HEK293 (cell line): ENCODE results near the gene HSD17B1.

Experiments used
- CTCF ChIA-PET: fragments of 350-600 bp; formaldehyde crosslinking; extraction: SDS; loops from one replicate; lab custom pipeline; 2021; ENCODE audit warnings: antibody characterized with exemption; lab: Yijun Ruan, JAX
- POLR2A ChIA-PET: fragments of 300-600 bp; formaldehyde crosslinking; extraction: SDS; loops from one replicate; lab custom pipeline; 2020; ENCODE audit warnings: antibody characterized with exemption, inconsistent platforms; lab: Yijun Ruan, JAX
- H3K27ac ChIP-seq: fragments of 200-500 bp; sonication (Bioruptor generic); 2 replicates; pipeline ENCODE4 v1.5.1; 2014; ENCODE audit warnings: low read depth, low read length, control low read depth, inconsistent platforms; ENCODE audit errors: extremely low read depth
- H3K36me3 ChIP-seq, 2 experiments: fragments of 200-500 bp in 1 of 2; sonication (Bioruptor generic) in 1 of 2; 1 replicate in 1 of 2; 2 replicates in 1 of 2; pipeline ENCODE4 v1.5.1; 2014 to 2017; ENCODE audit warnings: inconsistent platforms in 2 of 2, low read length in 2 of 2; ENCODE audit not compliant: control insufficient read depth in 2 of 2, insufficient read depth in 1 of 2
- H3K4me1 ChIP-seq: fragments of 200-500 bp; sonication (Bioruptor generic); 2 replicates; pipeline ENCODE4 v1.5.1; 2014; ENCODE audit warnings: mild to moderate bottlenecking, low read length, inconsistent platforms; ENCODE audit not compliant: control insufficient read depth, insufficient read depth
- H3K4me3 ChIP-seq: 2 replicates; pipeline ENCODE4 v1.5.1; 2011; ENCODE audit warnings: low read depth, mild to moderate bottlenecking, control low read depth, low read length, moderate library complexity
- H3K9me3 ChIP-seq: fragments of 200-500 bp; sonication (Bioruptor generic); 2 replicates; pipeline ENCODE4 v1.5.1; 2014; ENCODE audit warnings: low read depth, low read length, inconsistent platforms; ENCODE audit not compliant: control insufficient read depth, insufficient read depth
- FEZF1 ChIP-seq: fragments of 450-650 bp; formaldehyde crosslinking; IDR thresholded peaks from 2 replicates; pipeline ENCODE4 v1.5.1; 2016; ENCODE audit warnings: missing biosample characterization, missing genetic modification characterization
- GLI4 ChIP-seq: fragments of 450-650 bp; formaldehyde crosslinking; IDR thresholded peaks from 2 replicates; pipeline ENCODE4 v1.5.1; 2016; ENCODE audit warnings: missing biosample characterization, missing genetic modification characterization
- KLF7 ChIP-seq: fragments of 450-650 bp; formaldehyde crosslinking; IDR thresholded peaks from 2 replicates; pipeline ENCODE4 v1.5.1; 2016; ENCODE audit warnings: missing biosample characterization, missing genetic modification characterization, borderline replicate concordance
- MYNN ChIP-seq: fragments of 450-650 bp; formaldehyde crosslinking; IDR thresholded peaks from 2 replicates; pipeline ENCODE4 v1.5.1; 2016; ENCODE audit warnings: missing biosample characterization, missing genetic modification characterization, borderline replicate concordance
- OVOL3 ChIP-seq: fragments of 450-650 bp; formaldehyde crosslinking; IDR thresholded peaks from 2 replicates; pipeline ENCODE4 v1.5.1; 2016; ENCODE audit warnings: missing biosample characterization, missing genetic modification characterization
- PRDM1 ChIP-seq: fragments of 450-650 bp; formaldehyde crosslinking; IDR thresholded peaks from 2 replicates; pipeline ENCODE4; 2016; ENCODE audit warnings: missing biosample characterization, missing genetic modification characterization
- REST ChIP-seq: fragments of 450-650 bp; formaldehyde crosslinking; IDR thresholded peaks from 2 replicates; pipeline ENCODE4 v1.5.1; 2016; ENCODE audit warnings: missing biosample characterization, missing genetic modification characterization
- ZBTB7A ChIP-seq: fragments of 450-650 bp; formaldehyde crosslinking; IDR thresholded peaks from 2 replicates; pipeline ENCODE4 v1.5.1; 2016; ENCODE audit warnings: low read depth, missing biosample characterization, missing genetic modification characterization
- ZNF18 ChIP-seq: fragments of 450-650 bp; formaldehyde crosslinking; IDR thresholded peaks from 2 replicates; pipeline ENCODE4 v1.5.1; 2016; ENCODE audit warnings: missing biosample characterization, missing genetic modification characterization
- ZNF2 ChIP-seq: fragments of 450-650 bp; formaldehyde crosslinking; IDR thresholded peaks from 2 replicates; pipeline ENCODE4 v1.5.1; 2016; ENCODE audit warnings: missing biosample characterization, missing genetic modification characterization
- ZNF266 ChIP-seq: fragments of 450-650 bp; formaldehyde crosslinking; IDR thresholded peaks from 2 replicates; pipeline ENCODE4 v1.5.1; 2016; ENCODE audit warnings: missing biosample characterization, missing genetic modification characterization, low read depth
- ZNF292 ChIP-seq: fragments of 450-650 bp; formaldehyde crosslinking; IDR thresholded peaks from 2 replicates; pipeline ENCODE4 v1.5.1; 2016; ENCODE audit warnings: low read depth, missing biosample characterization, missing genetic modification characterization, borderline replicate concordance
- ZNF394 ChIP-seq: fragments of 450-650 bp; formaldehyde crosslinking; IDR thresholded peaks from 2 replicates; pipeline ENCODE4 v1.5.1; 2016; ENCODE audit warnings: missing biosample characterization, missing genetic modification characterization, mild to moderate bottlenecking, moderate library complexity, borderline replicate concordance
- ZNF404 ChIP-seq: fragments of 450-650 bp; formaldehyde crosslinking; IDR thresholded peaks from 2 replicates; pipeline ENCODE4 v1.5.1; 2017; ENCODE audit warnings: missing biosample characterization, missing genetic modification characterization
- ZNF48 ChIP-seq: fragments of 450-650 bp; formaldehyde crosslinking; IDR thresholded peaks from 2 replicates; pipeline ENCODE4 v1.5.1; 2016; ENCODE audit warnings: missing biosample characterization, missing genetic modification characterization
- ZNF544 ChIP-seq: fragments of 450-650 bp; formaldehyde crosslinking; IDR thresholded peaks from 2 replicates; pipeline ENCODE4 v1.5.0; 2017; ENCODE audit warnings: missing biosample characterization, missing genetic modification characterization
- ZNF600 ChIP-seq: fragments of 450-650 bp; formaldehyde crosslinking; IDR thresholded peaks from 2 replicates; pipeline ENCODE4 v1.5.1; 2016; ENCODE audit warnings: missing biosample characterization, missing genetic modification characterization
- ZNF621 ChIP-seq: fragments of 450-650 bp; formaldehyde crosslinking; IDR thresholded peaks from 2 replicates; pipeline ENCODE4 v1.5.1; 2017; ENCODE audit warnings: missing biosample characterization, missing genetic modification characterization
- ZNF664 ChIP-seq: fragments of 450-650 bp; formaldehyde crosslinking; IDR thresholded peaks from 2 replicates; pipeline ENCODE4 v1.5.1; 2016; ENCODE audit warnings: missing biosample characterization, missing genetic modification characterization
- ZNF747 ChIP-seq: fragments of 450-650 bp; formaldehyde crosslinking; IDR thresholded peaks from 2 replicates; pipeline ENCODE4 v1.5.1; 2016; ENCODE audit warnings: missing biosample characterization, missing genetic modification characterization
- ZNF768 ChIP-seq: fragments of 450-650 bp; formaldehyde crosslinking; IDR thresholded peaks from 2 replicates; pipeline ENCODE4 v1.5.1; 2018; ENCODE audit warnings: missing biosample characterization, mild to moderate bottlenecking, missing genetic modification characterization
- ZNF837 ChIP-seq: fragments of 450-650 bp; formaldehyde crosslinking; IDR thresholded peaks from 2 replicates; pipeline ENCODE4 v1.5.1; 2016; ENCODE audit warnings: missing biosample characterization, missing genetic modification characterization
- ZSCAN23 ChIP-seq: fragments of 450-650 bp; formaldehyde crosslinking; IDR thresholded peaks from 2 replicates; pipeline ENCODE4 v1.5.1; 2016; ENCODE audit warnings: missing biosample characterization, missing genetic modification characterization
- TF ChIP-seq, protein P1 (sequence below): fragments of 450-650 bp; formaldehyde crosslinking; IDR thresholded peaks from 2 replicates; pipeline ENCODE4 v1.5.1; 2017; ENCODE audit warnings: missing biosample characterization, mild to moderate bottlenecking, missing genetic modification characterization, moderate library complexity
- TF ChIP-seq, protein P2 (sequence below): fragments of 450-650 bp; formaldehyde crosslinking; IDR thresholded peaks from 2 replicates; pipeline ENCODE4 v1.5.1; 2017; ENCODE audit warnings: missing biosample characterization, missing genetic modification characterization
- TF ChIP-seq, protein P3 (sequence below): fragments of 450-650 bp; formaldehyde crosslinking; IDR thresholded peaks from 2 replicates; pipeline ENCODE4 v1.5.1; 2016; ENCODE audit warnings: missing biosample characterization, missing genetic modification characterization

Gene HSD17B1

DNA sequence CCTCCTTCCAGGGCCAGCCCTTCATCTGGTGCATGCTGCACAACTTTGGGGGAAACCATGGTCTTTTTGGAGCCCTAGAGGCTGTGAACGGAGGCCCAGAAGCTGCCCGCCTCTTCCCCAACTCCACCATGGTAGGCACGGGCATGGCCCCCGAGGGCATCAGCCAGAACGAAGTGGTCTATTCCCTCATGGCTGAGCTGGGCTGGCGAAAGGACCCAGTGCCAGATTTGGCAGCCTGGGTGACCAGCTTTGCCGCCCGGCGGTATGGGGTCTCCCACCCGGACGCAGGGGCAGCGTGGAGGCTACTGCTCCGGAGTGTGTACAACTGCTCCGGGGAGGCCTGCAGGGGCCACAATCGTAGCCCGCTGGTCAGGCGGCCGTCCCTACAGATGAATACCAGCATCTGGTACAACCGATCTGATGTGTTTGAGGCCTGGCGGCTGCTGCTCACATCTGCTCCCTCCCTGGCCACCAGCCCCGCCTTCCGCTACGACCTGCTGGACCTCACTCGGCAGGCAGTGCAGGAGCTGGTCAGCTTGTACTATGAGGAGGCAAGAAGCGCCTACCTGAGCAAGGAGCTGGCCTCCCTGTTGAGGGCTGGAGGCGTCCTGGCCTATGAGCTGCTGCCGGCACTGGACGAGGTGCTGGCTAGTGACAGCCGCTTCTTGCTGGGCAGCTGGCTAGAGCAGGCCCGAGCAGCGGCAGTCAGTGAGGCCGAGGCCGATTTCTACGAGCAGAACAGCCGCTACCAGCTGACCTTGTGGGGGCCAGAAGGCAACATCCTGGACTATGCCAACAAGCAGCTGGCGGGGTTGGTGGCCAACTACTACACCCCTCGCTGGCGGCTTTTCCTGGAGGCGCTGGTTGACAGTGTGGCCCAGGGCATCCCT, 9.3 kb upstream of the HSD17B1 start:
- H3K4me1 ChIP-seq: no peaks in the 10 kb centered on the region
- no peak for TF ChIP-seq ZNF600 (tag by site-specific recombination)
- TF ChIP-seq ZNF404: no peak
- TF ChIP-seq, protein P1, sequence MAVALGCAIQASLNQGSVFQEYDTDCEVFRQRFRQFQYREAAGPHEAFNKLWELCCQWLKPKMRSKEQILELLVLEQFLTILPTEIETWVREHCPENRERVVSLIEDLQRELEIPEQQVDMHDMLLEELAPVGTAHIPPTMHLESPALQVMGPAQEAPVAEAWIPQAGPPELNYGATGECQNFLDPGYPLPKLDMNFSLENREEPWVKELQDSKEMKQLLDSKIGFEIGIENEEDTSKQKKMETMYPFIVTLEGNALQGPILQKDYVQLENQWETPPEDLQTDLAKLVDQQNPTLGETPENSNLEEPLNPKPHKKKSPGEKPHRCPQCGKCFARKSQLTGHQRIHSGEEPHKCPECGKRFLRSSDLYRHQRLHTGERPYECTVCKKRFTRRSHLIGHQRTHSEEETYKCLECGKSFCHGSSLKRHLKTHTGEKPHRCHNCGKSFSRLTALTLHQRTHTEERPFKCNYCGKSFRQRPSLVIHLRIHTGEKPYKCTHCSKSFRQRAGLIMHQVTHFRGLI (tag by site-specific recombination): no peak
- no peak for TF ChIP-seq FEZF1
- TF ChIP-seq ZNF18 (tag by site-specific recombination): no peak
- no peak for TF ChIP-seq ZNF394
- no peak for TF ChIP-seq ZNF292 (tag by site-specific recombination)
- TF ChIP-seq PRDM1 (tag by site-specific recombination): no peak
- no peak for TF ChIP-seq REST
- no peak for TF ChIP-seq ZNF768 (tag by site-specific recombination)
- no peak for TF ChIP-seq ZNF2 (tag by site-specific recombination)
- no peak for TF ChIP-seq ZNF544 (tag by site-specific recombination)
- no peak for TF ChIP-seq OVOL3 (tag by site-specific recombination)
- no peak for TF ChIP-seq KLF7 (tag by site-specific recombination)
- no peak for TF ChIP-seq GLI4 (tag by site-specific recombination)
- no peak overlapping the region for H3K4me3 ChIP-seq
- no peak overlapping the region for H3K27ac ChIP-seq
- POLR2A ChIA-PET: interaction anchor here (0.8 to 1.1 kb wide), 2 partner anchors 13 to 16 kb away, joined by 3 to 5 read pairs; no protein-coding TSS in a partner anchor
- no peaks in the 10 kb centered on the region for H3K9me3 ChIP-seq
- H3K36me3 ChIP-seq: peaks cover 20 to 51% of the 10 kb centered on the region in 2 experiments; a peak in 2 of 3 replicates
- CTCF ChIA-PET: interaction anchor here (1.5 kb wide), 1 partner anchor 11 kb away, joined by 3 read pairs; no protein-coding TSS in a partner anchor

GRCh38 chr17:42544874-42545283, 7.8 kb upstream of the HSD17B1 start:
- H3K4me3 ChIP-seq: no peak overlapping the region
- CTCF ChIA-PET: interaction anchor here (4.3 kb wide), 1 partner anchor 9 kb away, joined by 19 read pairs; the partner anchor contains the start of gene NAGLU
- no peak overlapping the region for H3K27ac ChIP-seq
- H3K36me3 ChIP-seq: peaks cover 11 to 37% of the 10 kb centered on the region in 2 experiments; a peak in 2 of 3 replicates
- no peaks in the 10 kb centered on the region for H3K9me3 ChIP-seq
- POLR2A ChIA-PET: interaction anchor here (1.0 kb wide), 1 partner anchor 9 kb away, joined by 3 read pairs; the partner anchor contains the start of gene NAGLU
- peaks cover 4% of the 10 kb centered on the region; the same call in 1 of the 2 replicates for H3K4me1 ChIP-seq
- no peak for TF ChIP-seq MYNN (tag by site-specific recombination)
- no peak for TF ChIP-seq ZNF747 (tag by site-specific recombination)
- TF ChIP-seq, protein P2, sequence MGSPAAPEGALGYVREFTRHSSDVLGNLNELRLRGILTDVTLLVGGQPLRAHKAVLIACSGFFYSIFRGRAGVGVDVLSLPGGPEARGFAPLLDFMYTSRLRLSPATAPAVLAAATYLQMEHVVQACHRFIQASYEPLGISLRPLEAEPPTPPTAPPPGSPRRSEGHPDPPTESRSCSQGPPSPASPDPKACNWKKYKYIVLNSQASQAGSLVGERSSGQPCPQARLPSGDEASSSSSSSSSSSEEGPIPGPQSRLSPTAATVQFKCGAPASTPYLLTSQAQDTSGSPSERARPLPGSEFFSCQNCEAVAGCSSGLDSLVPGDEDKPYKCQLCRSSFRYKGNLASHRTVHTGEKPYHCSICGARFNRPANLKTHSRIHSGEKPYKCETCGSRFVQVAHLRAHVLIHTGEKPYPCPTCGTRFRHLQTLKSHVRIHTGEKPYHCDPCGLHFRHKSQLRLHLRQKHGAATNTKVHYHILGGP: no peak
- TF ChIP-seq ZNF48: no peak
- no peak for TF ChIP-seq ZSCAN23 (tag by site-specific recombination)
- TF ChIP-seq, protein P3, sequence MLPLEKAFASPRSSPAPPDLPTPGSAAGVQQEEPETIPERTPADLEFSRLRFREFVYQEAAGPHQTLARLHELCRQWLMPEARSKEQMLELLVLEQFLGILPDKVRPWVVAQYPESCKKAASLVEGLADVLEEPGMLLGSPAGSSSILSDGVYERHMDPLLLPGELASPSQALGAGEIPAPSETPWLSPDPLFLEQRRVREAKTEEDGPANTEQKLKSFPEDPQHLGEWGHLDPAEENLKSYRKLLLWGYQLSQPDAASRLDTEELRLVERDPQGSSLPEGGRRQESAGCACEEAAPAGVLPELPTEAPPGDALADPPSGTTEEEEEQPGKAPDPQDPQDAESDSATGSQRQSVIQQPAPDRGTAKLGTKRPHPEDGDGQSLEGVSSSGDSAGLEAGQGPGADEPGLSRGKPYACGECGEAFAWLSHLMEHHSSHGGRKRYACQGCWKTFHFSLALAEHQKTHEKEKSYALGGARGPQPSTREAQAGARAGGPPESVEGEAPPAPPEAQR (tag by site-specific recombination): no peak
- TF ChIP-seq ZNF664 (tag by site-specific recombination): no peak
- TF ChIP-seq ZNF837 (tag by site-specific recombination): no peak
- TF ChIP-seq ZBTB7A (tag by site-specific recombination): no peak
- no peak for TF ChIP-seq ZNF266
- no peak for TF ChIP-seq ZNF621
